ENCODE results near the gene TCERG1L.

Gene TCERG1L

GRCh38 chr10:131087464-131088215, 223.9 kb downstream of the TCERG1L start:
- Histone ChIP-seq H3K4me2 (ENCODE audit: low read length) (no peak overlapping the region), H3K36me3 (ENCODE audit: control insufficient read depth, insufficient read depth, low read length) (no peaks in the 10 kb centered on the region), H3K27me3 (ENCODE audit: control insufficient read depth, insufficient read depth, low read length) (no peaks in the 10 kb centered on the region), H2AFZ (no peak overlapping the region), H3K4me3 (ENCODE audit: low read depth, low read length) (no peak overlapping the region), H3K9ac (no peak overlapping the region), H3K4me1 (peaks cover 2% of the 10 kb centered on the region), H3K79me2 (no peaks in the 10 kb centered on the region), H3K9me3 (ENCODE audit: control insufficient read depth, low read length) (no peaks in the 10 kb centered on the region), H3K27ac (no peak overlapping the region)
- TF ChIP-seq CTCF (IDR thresholded peaks at IDR 0.05) = no peak

- H3K79me2 ChIP-seq = no peaks in the 10 kb centered on the region
- H3K9me3 ChIP-seq (ENCODE audit: control insufficient read depth, low read length) = no peaks in the 10 kb centered on the region
- no peak overlapping the region for H3K27ac ChIP-seq
- no peak overlapping the region for H3K4me2 ChIP-seq (ENCODE audit: low read length)
- no peaks in the 10 kb centered on the region for H3K27me3 ChIP-seq (ENCODE audit: control insufficient read depth, insufficient read depth, low read length)
- peaks cover 2% of the 10 kb centered on the region for H3K4me1 ChIP-seq
- H3K36me3 ChIP-seq (ENCODE audit: control insufficient read depth, insufficient read depth, low read length) = no peaks in the 10 kb centered on the region
- no peak overlapping the region for H2AFZ ChIP-seq
- TF ChIP-seq CTCF (IDR thresholded peaks at IDR 0.05) = no peak
- no peak overlapping the region for H3K4me3 ChIP-seq (ENCODE audit: low read depth, low read length)
- H3K9ac ChIP-seq = no peak overlapping the region
Observed at GRCh38 chr10:131086511-131086910, 225.0 kb downstream of the TCERG1L start.

GRCh38 chr10:131086094-131086493, 225.4 kb downstream of the TCERG1L start:
- Histone ChIP-seq H3K9me3 (ENCODE audit: control insufficient read depth, low read length) (no peaks in the 10 kb centered on the region), H3K27me3 (ENCODE audit: control insufficient read depth, insufficient read depth, low read length) (no peaks in the 10 kb centered on the region), H3K4me2 (ENCODE audit: low read length) (no peak overlapping the region), H3K36me3 (ENCODE audit: control insufficient read depth, insufficient read depth, low read length) (no peaks in the 10 kb centered on the region), H3K4me3 (ENCODE audit: low read depth, low read length) (no peak overlapping the region), H3K79me2 (no peaks in the 10 kb centered on the region), H3K9ac (no peak overlapping the region), H2AFZ (no peak overlapping the region), H3K27ac (no peak overlapping the region), H3K4me1 (peaks cover 2% of the 10 kb centered on the region)
- no peak for TF ChIP-seq CTCF (IDR thresholded peaks at IDR 0.05)

GRCh38 chr10:131085091-131085860, 226.2 kb downstream of the TCERG1L start:
- Histone ChIP-seq H3K4me1 (no peaks in the 10 kb centered on the region), H3K27me3 (ENCODE audit: control insufficient read depth, insufficient read depth, low read length) (no peaks in the 10 kb centered on the region), H2AFZ (no peak overlapping the region), H3K27ac (no peak overlapping the region), H3K36me3 (ENCODE audit: control insufficient read depth, insufficient read depth, low read length) (no peaks in the 10 kb centered on the region), H3K9me3 (ENCODE audit: control insufficient read depth, low read length) (no peaks in the 10 kb centered on the region), H3K9ac (no peak overlapping the region), H3K4me3 (ENCODE audit: low read depth, low read length) (no peak overlapping the region), H3K79me2 (no peaks in the 10 kb centered on the region), H3K4me2 (ENCODE audit: low read length) (no peak overlapping the region)
- no peak for TF ChIP-seq CTCF (IDR thresholded peaks at IDR 0.05)
